HL-60 (cell line): ENCODE results near the gene CADM1.

Experiments used
- DNase-seq, 2 experiments: peaks; one replicate each; pipeline ENCODE4 v3.0.0-alpha.2; 2010 to 2020; ENCODE audit warnings: low read depth in 1 of 2, low spot score in 1 of 2
- H3K27ac ChIP-seq: fragments of 250-450 bp; sonication (Bioruptor Pico); replicated peaks from 2 replicates; pipeline ENCODE4 v1.5.1; 2020; ENCODE audit warnings: mild to moderate bottlenecking, moderate library complexity
- H3K27me3 ChIP-seq: fragments of 250-450 bp; sonication (Bioruptor Pico); 2 replicates; pipeline ENCODE4 v1.5.1; 2021; ENCODE audit warnings: mild to moderate bottlenecking, moderate library complexity; ENCODE audit not compliant: insufficient read depth, poor library complexity, severe bottlenecking
- H3K4me3 ChIP-seq: replicated peaks from 2 replicates; pipeline ENCODE4 v1.5.1; 2011; ENCODE audit warnings: mild to moderate bottlenecking, control low read depth, low read length; ENCODE audit not compliant: insufficient read depth
- CTCF ChIP-seq: IDR thresholded peaks from one replicate; pipeline ENCODE4 v1.5.1; 2011; ENCODE audit warnings: low read length, control low read depth, inconsistent platforms; ENCODE audit not compliant: insufficient read depth
- GABPA ChIP-seq: IDR thresholded peaks from 2 replicates; pipeline ENCODE4 v1.6.1; 2012; ENCODE audit warnings: low read depth
- POLR2AphosphoS5 ChIP-seq: IDR thresholded peaks from 2 replicates; pipeline ENCODE4 v1.6.1; 2012; ENCODE audit warnings: low read depth
- REST ChIP-seq: IDR thresholded peaks from 2 replicates; pipeline ENCODE4 v1.6.1; 2012; ENCODE audit warnings: low read depth; ENCODE audit not compliant: insufficient replicate concordance
- SPI1 ChIP-seq: IDR thresholded peaks from 2 replicates; pipeline ENCODE4 v1.6.1; 2012; ENCODE audit warnings: low read depth, mild to moderate bottlenecking, borderline replicate concordance

The CADM1 gene

GRCh38 chr11:115122274-115122673 lies 381.9 kb downstream of the CADM1 start:
- no peak overlapping the region for H3K4me3 ChIP-seq
- H3K27me3 ChIP-seq: no peaks in the 10 kb centered on the region
- H3K27ac ChIP-seq: no peak overlapping the region
- DNase-seq: no peak
- TF ChIP-seq POLR2AphosphoS5 (no peak), GABPA (no peak), CTCF (no peak), REST (no peak), SPI1 (no peak)
